ENCODE data around the gene FA2H.

GRCh38 chr16:74817851-74818250 lies 43.2 kb upstream of the FA2H start:
- TF ChIP-seq, protein P1, sequence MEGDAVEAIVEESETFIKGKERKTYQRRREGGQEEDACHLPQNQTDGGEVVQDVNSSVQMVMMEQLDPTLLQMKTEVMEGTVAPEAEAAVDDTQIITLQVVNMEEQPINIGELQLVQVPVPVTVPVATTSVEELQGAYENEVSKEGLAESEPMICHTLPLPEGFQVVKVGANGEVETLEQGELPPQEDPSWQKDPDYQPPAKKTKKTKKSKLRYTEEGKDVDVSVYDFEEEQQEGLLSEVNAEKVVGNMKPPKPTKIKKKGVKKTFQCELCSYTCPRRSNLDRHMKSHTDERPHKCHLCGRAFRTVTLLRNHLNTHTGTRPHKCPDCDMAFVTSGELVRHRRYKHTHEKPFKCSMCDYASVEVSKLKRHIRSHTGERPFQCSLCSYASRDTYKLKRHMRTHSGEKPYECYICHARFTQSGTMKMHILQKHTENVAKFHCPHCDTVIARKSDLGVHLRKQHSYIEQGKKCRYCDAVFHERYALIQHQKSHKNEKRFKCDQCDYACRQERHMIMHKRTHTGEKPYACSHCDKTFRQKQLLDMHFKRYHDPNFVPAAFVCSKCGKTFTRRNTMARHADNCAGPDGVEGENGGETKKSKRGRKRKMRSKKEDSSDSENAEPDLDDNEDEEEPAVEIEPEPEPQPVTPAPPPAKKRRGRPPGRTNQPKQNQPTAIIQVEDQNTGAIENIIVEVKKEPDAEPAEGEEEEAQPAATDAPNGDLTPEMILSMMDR (IDR thresholded peaks at IDR 0.05; ENCODE audit: borderline replicate concordance, extremely low read depth, low read length, poor library complexity, severe bottlenecking) = peak; percentile 3
- TF ChIP-seq EZH2 (IDR thresholded peaks at IDR 0.05; ENCODE audit: borderline replicate concordance, low read depth, low read length, severe bottlenecking) = no peak
